ENCODE data around the gene ETV1. TPM values are rescaled to one million over a fixed set of nuclear protein-coding genes. Genes with fewer than 3 reads are reported as not detected.

The ETV1 gene
- total and polyA plus RNA-seq, 2 experiments from 2014 or later, result 5.9 to 8.4 TPM

- TF ChIP-seq EZH2phosphoT487 (IDR thresholded peaks at IDR 0.05; ENCODE audit: low read depth, severe bottlenecking, unreplicated experiment), result no peak
- no peak for TF ChIP-seq CTCF (IDR thresholded peaks at IDR 0.05; ENCODE audit: poor library complexity)
- no peak for TF ChIP-seq EZH2 (IDR thresholded peaks at IDR 0.05; ENCODE audit: borderline replicate concordance)
- Histone ChIP-seq H3K27ac (peak overlapping the region; percentile 1), H3K79me2 (no peaks in the 10 kb centered on the region), H3K27me3 (no peaks in the 10 kb centered on the region), H3K4me3 (peak overlapping the region; percentile 7), H4K20me1 (ENCODE audit: insufficient read depth, poor library complexity, severe bottlenecking) (no peaks in the 10 kb centered on the region), H2AFZ (peak overlapping the region; percentile 21), H3K36me3 (replicated peaks; ENCODE audit: insufficient read depth, low read depth) (no peaks in the 10 kb centered on the region), H3K9me3 (ENCODE audit: low read depth) (no peaks in the 10 kb centered on the region), H3K4me1 (ENCODE audit: insufficient read depth) (peaks cover 6% of the 10 kb centered on the region), H3K9me2 (replicated peaks; ENCODE audit: insufficient read depth) (no peaks in the 10 kb centered on the region), H3K4me2 (peak overlapping the region; percentile 82)
- DNase-seq (ENCODE audit: low spot score), result peak; percentile 16
- 5% methylated on average over 8 of the region's 8 CpGs for WGBS (ENCODE audit: low lambda C conversion rate, missing lambda C conversion rate)
Measured at GRCh38 chr7:13988065-13988464, 1.4 kb downstream of the ETV1 start.

- WGBS (ENCODE audit: low lambda C conversion rate, missing lambda C conversion rate), result 52% methylated on average over 1 of the region's 1 CpG
- Histone ChIP-seq H3K4me1 (ENCODE audit: insufficient read depth) (peaks cover 6% of the 10 kb centered on the region), H3K79me2 (no peaks in the 10 kb centered on the region), H3K27me3 (no peaks in the 10 kb centered on the region), H2AFZ (no peak overlapping the region), H3K27ac (peak overlapping the region; percentile 1), H3K4me2 (peak overlapping the region; percentile 82), H4K20me1 (ENCODE audit: insufficient read depth, poor library complexity, severe bottlenecking) (no peaks in the 10 kb centered on the region), H3K4me3 (no peak overlapping the region), H3K9me3 (ENCODE audit: low read depth) (no peaks in the 10 kb centered on the region), H3K36me3 (replicated peaks; ENCODE audit: insufficient read depth, low read depth) (no peaks in the 10 kb centered on the region), H3K9me2 (replicated peaks; ENCODE audit: insufficient read depth) (no peaks in the 10 kb centered on the region)
- TF ChIP-seq EZH2phosphoT487 (IDR thresholded peaks at IDR 0.05; ENCODE audit: low read depth, severe bottlenecking, unreplicated experiment), result no peak
- TF ChIP-seq CTCF (IDR thresholded peaks at IDR 0.05; ENCODE audit: poor library complexity), result no peak
- TF ChIP-seq EZH2 (IDR thresholded peaks at IDR 0.05; ENCODE audit: borderline replicate concordance), result no peak
- DNase-seq (ENCODE audit: low spot score), result no peak
Measured at GRCh38 chr7:13987395-13987794, 2.1 kb downstream of the ETV1 start.

- H3K4me2 ChIP-seq, result peak overlapping the region; percentile 13
- no peaks in the 10 kb centered on the region for H4K20me1 ChIP-seq (ENCODE audit: insufficient read depth, poor library complexity, severe bottlenecking)
- no peaks in the 10 kb centered on the region for H3K79me2 ChIP-seq
- H3K4me1 ChIP-seq (ENCODE audit: insufficient read depth), result peaks cover 6% of the 10 kb centered on the region
- 51% methylated on average over 2 of the region's 2 CpGs for WGBS (ENCODE audit: low lambda C conversion rate, missing lambda C conversion rate)
- H3K27me3 ChIP-seq, result no peaks in the 10 kb centered on the region
- H2AFZ ChIP-seq, result no peak overlapping the region
- no peaks in the 10 kb centered on the region for H3K9me2 ChIP-seq (replicated peaks; ENCODE audit: insufficient read depth)
- H3K36me3 ChIP-seq (replicated peaks; ENCODE audit: insufficient read depth, low read depth), result no peaks in the 10 kb centered on the region
- no peak overlapping the region for H3K4me3 ChIP-seq
- no peaks in the 10 kb centered on the region for H3K9me3 ChIP-seq (ENCODE audit: low read depth)
- DNase-seq (ENCODE audit: low spot score), result no peak
- TF ChIP-seq EZH2 (IDR thresholded peaks at IDR 0.05; ENCODE audit: borderline replicate concordance) (no peak), CTCF (IDR thresholded peaks at IDR 0.05; ENCODE audit: poor library complexity) (no peak), EZH2phosphoT487 (IDR thresholded peaks at IDR 0.05; ENCODE audit: low read depth, severe bottlenecking, unreplicated experiment) (no peak)
- no peak overlapping the region for H3K27ac ChIP-seq
Measured at GRCh38 chr7:13986208-13986607, 3.3 kb downstream of the ETV1 start.

All from hepatocyte (in vitro differentiated cells).